UCSD-AML1 (cell line): ENCODE data around the gene VMAC.

ENCODE experiments used
- DNase-seq: peaks from one replicate; lab custom pipeline; 2025; ENCODE audit not compliant: unreplicated experiment; lab: John Stamatoyannopoulos, UW

The VMAC gene

DNA sequence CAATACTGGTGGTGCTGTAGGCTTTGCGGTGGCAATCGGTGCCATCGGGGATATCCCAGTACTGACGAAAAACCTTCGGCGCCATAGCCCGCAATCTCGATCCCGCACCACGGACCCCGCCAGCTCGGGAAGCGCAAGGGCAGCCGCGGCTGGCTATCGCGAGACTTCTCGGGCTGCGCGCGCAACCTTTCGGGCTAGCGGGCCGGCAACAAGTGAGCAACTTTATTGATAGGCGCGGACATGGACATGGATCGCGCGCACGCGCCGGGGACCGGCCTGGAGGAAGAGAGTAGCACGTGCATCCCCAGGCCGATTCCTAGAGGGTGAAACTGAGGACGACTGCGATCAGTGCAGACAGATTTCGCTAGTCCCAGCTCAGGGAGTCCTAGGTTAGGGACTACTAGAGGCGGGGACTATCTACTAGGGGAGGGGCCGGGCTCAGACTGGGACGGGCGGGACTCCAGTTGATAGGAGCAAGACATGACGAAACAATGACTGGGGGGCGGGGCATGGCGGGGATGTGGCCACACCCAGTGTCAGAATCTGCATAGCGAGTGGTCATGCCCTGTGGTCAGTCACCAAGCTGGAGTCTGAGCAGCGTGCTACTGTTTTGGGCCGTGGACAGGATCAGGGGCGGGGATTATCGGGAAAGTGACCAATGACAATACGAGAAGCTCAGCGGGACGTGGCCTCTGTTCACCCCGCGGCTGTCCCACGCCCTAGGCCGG lies 884 bp upstream of the VMAC start, which contains the start of gene NDUFA11:
Gene NDUFA11 (minus strand): TSS at position 167 of the 728 bp plus-strand sequence. CDS start 82 bp downstream, at position 85.
- peak; percentile 100 for DNase-seq

DNA sequence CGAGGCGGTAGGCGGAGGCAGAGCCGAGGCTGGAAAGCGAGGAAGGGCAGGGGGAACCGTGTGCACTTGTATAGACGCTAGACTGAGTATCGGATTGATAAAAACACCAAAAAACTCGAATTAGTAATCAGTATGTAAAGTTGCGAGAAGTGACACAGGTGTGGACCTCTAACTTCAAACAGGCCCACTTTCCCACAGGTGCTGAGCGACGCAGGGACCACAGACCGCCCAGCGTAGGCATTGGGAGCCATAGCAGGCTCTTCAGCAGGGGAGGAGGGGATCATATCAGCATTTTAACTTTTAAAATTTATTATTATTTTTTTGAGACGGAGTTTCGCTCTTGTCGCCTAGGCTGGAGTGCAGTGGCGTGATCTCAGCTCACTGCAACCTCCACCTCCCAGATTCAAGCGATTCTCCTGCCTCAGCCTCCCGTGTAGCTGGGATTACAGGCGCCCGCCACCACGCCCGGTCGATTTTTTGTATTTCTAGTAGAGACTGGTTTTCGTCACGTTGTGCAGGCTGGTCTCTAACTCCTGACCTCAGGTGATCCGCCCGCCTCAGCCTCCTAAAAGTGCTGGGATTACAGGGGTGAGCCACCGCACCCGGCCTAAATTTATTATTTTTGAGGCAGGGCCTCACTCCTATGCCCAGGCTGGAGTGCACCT lies 574 bp downstream of the VMAC start:
- DNase-seq = no peak

DNA sequence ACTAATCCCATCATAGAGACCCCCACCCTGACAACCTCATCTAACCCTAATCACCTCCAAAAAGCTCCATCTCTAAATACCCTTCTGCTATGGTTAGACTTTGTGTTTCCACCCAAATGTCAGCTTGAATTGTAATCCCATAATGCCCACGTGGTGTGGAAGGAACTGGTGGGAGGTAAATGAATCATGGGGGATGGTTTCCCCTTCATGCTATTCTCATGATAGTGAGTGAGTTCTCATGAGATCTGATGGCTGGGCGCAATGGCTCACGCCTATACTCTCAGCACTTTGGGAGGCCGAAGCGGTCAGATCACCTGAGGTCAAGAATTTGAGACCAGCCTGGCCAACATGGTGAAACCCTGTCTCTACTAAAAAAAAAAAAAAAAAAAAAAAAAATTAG lies 2.6 kb downstream of the VMAC start:
- DNase-seq = no peak

DNA sequence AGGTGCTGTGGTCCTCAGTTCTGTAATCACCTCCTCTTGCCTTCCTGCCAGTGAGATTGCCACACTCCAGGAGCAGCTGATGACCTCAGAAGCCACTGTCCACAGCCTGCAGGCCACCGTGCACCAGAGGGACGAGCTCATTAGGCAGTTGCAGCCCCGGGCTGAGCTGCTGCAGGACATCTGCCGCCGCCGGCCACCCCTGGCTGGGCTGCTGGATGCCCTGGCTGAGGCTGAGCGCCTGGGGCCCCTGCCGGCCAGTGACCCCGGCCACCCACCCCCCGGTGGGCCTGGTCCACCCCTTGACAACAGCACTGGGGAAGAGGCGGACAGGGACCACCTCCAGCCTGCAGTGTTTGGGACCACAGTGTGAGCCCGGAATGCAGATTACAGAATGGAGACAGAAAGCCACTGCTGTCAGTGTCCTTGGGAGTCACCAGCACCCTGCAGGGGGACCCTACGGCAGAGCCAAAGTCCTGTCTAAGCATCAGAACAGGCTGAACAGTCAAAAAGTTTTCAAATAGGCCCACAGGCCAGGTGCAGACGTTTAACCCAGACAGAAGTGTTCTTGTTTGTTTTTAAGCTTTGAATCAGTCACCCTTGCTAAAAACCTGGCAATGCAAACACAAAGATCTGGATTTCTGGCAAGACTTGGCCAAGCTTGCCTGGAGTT lies 4.2 kb downstream of the VMAC start:
- DNase-seq = no peak

DNA sequence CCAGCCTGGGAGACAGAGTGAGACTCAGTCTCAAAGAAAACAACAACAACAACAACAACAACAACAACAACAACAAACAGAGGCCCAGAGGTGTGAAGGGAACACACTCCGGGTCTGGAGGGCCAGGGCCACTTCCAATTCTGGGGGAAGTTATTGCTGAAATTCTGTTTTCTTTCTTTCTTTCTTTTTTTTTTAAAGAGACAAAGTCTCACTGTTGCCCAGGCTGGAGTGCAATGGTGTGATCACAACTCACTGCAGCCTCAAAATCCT lies 5.9 kb downstream of the VMAC start:
- no peak for DNase-seq

DNA sequence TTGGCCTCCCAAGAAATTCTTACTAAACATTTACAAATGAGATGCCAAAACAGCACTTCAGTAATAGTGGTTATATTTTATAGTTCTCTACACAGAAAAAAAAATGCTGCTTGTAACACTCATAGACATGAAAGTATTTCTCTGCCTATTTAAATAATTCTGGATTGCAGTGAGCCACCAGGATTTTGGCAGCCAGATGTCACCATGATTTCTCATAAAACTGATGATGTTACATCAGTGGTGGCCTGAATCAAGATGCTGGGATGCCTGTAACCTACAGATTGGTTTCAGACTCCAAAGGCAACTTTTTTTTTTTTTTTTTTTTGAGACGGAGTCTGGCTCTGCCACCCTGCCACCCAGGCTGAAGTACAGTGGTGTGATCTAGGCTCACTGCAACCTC lies 6.7 kb downstream of the VMAC start:
- no peak for DNase-seq

DNA sequence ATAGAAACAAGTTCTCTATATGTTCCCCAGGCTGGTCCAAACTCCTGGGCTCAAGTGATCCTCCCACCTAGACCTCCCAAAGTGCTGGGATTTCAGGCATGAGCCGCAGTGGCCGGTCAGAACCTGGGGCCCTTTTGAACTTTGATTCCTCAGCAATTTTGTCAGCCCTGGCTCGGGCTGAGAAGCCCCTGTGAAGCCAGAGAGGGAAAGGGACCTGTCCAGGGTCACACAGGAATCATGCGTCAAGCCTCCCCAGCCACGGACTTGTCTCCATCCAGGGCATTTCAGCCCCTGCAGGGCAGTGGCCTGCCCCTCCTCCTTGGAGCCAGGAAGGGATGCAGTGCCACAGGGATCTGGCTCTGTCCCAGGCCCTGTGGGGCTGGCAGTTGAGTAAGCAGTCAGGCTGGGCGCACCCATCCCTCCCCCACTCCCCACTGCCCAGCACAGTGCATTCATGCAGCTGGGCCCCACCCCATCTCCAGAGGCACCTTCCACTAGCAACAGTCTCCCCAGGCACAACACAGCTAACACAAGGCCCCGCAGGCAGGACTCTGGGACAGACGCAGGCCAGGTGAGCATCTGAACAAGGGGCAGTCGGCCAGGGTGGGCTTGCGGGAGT lies 9.2 kb downstream of the VMAC start, which contains the start of gene CAPS:
Gene CAPS (plus strand): TSS at position 516 of the 619 bp plus-strand sequence. CDS start 153 bp downstream, outside the sequence.
- no peak for DNase-seq

DNA sequence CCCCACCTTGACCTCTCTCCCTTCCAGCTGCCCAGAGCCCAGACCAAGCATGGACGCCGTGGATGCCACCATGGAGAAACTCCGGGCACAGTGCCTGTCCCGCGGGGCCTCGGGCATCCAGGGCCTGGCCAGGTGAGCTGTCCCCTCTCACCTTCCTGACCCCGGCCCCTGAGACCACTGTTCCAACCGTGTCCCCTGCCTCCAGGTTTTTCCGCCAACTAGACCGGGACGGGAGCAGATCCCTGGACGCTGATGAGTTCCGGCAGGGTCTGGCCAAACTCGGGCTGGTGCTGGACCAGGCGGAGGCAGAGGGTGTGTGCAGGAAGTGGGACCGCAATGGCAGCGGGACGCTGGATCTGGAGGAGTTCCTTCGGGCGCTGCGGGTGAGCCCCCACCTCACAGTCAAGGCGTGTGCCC lies 9.7 kb downstream of the VMAC start:
- DNase-seq = no peak

DNA sequence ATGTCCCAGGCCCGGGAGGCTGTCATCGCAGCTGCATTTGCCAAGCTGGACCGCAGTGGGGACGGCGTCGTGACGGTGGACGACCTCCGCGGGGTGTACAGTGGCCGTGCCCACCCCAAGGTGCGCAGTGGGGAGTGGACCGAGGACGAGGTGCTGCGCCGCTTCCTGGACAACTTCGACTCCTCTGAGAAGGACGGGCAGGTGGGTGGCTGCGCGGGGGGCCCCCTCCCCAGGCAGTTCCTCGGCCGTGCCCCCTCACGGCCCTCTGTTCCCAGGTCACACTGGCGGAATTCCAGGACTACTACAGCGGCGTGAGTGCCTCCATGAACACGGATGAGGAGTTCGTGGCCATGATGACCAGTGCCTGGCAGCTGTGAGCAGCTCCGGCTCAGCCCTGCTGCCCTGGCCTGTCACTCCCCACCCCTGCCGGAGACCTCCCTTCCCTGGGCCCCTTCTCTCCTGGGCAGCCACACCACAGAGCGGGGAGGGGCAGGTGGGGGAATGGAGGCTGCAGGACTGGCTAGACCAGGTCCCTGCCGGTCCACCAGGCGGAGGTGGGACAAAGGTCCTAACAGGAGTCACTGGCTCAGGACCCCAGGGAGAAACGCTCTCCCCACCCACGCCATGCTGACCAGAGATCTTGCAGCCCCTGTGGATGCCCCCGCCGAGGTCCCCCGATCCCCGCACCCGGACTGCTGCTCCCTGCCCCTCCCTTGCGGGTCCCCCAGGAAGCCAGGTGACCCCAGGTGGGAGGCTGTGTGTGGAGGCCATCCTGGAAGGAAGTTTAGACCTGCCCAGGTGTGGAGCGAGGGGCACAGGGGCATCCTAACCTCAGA lies 10.5 kb downstream of the VMAC start:
- no peak for DNase-seq

DNA sequence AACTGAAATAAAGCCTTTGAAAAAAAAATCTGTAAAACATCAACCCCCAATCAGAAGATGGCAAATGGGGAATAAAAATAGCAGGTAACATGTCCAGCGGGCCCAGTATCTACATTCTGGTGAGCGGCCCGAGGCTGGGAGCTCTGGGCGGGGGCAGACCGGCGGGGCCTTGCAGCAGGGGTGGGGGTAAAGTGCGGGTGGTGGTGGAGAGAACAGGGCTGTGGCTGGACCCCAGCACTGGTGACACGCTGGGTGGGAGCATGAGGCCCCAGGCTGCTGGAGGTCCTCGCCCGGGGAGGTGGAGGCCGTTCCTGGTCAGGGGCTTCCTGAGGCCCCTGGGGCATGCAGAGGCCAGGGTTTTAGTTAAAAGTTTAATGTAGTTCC lies 11.1 kb downstream of the VMAC start:
- DNase-seq = no peak

DNA sequence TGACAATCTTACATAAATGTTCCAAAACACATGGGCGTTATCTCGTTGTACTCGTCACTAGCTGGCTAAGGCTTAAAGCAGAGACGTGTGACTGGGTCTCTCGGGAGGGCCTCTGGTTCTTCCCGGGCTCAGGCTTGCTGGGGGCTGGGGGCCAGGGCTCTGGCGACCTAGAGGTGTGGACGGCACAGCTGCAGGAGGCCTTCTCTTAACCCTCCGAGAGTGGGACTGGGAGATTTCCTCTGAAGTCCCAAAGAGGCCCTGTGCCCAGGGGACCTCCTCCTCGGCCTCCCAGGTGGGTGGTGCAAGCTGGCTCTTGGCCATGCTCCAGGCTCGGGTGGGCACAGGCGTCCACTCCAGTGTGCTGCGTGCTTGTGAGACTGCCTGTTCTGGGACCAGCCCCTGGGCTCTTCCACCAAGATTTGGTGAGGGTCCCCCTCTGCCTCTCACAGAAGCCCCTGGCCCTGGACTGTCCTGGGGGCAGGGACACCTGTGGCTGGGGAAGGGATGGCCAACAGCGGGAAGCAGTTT lies 11.6 kb downstream of the VMAC start:
- DNase-seq = no peak

DNA sequence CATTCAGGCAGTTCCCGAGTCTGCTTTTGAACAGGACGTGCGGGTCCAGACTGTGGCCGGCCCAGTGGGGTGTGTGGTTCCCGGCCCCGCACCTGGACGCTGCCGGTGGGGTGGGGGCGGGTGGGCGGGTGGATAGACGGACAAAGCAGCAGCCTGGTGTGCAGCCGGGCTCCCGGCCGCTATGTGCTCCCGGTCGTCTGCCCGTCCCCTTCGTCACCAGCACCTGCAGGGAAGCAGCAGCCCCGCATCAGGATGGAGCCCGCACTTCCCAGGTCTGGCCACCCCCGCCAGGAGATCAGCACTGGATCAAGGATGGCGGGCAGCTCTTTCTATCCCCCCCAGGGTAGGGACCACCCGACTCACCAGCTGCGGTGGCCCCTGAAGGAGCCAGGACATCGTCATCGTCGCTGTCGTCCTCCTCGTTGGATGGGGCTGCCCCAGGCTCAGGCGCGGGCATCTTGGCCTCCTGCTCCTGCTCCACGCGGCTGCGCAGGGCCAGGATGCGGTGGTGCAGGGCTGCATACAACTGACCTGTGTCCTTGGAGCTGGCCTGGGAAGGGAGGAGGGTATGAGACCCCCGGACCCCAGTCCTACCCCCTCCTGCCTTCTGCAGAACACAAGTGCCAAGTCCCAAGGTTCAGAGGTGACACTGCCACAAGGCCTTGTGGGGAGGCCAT lies 12.9 kb downstream of the VMAC start:
- no peak for DNase-seq

DNA sequence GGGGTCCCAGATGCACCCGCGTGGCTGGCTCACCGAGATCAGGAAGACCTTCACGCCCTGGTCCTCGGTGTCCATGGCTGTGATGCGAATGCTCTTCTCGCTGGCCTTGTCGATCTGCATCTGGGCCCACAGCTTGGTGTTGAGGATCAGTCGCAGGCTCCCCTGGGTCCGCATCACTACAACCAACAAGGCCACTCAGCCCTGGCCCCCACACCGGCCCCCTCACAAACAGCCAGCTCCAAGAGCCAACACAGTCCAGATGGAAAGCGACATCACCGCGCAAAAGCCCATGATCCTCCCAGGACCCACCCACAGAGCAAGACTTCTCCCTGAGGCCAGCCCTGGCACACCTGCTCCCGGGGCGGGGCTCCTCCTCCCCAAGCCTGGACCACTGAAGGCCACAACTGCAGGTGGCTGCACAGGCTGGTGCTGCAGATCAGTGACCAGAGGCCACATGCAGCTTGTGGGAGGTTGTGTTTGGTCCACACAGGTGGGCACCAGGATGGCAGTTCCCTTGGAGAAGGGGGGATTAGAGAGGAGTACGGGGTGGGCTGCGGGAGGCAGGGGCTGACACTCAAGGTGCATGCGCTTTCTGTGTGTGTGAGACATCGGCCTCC lies 13.9 kb downstream of the VMAC start:
- no peak for DNase-seq

DNA sequence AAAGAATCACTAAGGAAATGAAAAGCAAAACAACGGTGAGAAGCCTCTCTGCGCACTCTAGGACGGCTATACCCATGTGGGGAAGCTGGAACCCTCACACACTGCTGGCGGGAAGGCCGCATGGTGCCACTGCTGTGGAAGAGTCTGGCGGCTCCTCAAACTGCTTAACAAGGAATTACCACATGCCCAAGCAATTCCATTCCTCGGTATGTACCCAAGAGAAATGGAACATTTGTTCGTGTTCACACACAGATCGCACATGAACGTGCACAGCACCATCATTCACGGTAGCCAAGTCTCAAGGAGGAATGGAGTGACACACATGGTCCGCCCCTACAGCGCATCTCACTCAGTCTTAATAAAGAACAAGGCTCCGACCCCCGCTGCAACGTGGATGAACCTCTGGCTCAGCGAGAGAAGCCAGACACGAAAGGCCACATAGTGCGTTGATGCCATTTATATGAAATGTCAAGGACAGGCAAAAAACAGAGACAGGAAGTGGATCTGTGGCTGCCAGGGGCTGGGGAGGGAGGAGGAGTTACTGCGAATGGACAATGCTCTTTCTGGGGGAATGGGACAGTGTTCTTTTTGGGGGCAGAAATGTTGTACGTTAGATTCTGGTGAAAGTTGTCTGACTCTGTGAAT lies 17.0 kb downstream of the VMAC start:
- DNase-seq = no peak

DNA sequence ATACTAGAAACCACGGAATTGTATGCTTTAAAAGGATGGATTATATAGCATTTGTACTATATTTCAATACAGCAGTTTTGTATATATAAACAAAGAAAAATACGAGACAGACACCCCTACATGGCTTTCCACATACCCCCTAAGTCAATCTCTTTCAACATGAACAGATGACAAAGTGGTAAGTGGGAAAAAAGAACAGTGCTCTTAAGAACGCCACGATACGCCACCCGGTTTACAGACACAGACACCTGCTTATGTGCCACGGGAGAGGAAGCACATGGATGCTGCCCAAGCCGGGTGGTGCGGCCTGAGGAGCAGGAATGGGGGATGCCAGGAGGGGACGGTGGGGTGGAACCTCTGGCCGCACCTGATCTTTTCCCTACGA lies 17.5 kb downstream of the VMAC start:
- DNase-seq = no peak

DNA sequence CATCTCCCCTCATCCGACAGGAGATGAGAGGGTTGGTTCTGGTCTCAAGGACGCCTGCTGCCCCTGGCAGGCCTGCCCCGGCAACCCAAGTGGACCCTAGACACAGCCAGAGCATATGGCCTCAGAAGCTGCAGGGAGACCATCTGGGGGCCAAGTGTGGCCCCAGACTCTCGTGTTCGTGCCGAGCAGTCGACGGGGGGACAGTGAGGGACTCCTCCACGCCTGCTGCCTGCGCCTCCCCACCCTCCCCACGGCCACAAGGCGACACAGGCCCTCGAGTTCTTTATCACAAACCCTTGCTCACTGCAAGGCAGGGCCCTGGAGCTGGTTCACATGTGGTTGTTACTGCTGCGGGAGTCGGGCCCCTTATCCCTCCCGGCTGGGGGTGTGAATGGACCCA lies 18.7 kb downstream of the VMAC start:
- DNase-seq = no peak

DNA sequence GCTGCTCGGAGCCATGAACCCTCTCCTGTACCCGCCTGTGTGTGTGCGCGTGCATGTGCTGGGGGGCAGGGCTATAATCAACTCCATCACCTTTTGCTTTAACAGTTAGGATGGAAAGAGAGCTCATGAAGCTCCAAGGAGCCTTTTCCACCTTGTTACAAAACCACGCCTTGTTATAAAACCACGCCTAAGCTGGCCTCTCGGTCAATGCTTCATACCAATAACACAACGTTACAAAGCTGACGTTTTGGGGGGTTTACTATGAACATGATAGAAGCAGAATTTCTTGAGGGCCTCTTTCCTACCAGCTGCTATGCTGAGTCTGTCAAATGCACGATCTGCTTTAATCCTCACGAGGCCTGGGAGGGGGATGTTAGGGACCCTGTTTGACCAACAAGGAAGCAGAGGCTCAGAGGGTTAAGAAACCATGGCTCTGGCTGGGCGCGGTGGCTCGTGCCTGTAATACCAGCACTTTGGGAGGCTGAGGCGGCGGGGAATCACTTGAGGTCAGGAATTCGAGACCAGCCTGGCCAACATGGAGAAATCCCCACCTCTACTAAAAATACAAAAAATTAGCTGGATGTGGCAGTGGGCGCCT lies 21.3 kb downstream of the VMAC start:
- no peak for DNase-seq

DNA sequence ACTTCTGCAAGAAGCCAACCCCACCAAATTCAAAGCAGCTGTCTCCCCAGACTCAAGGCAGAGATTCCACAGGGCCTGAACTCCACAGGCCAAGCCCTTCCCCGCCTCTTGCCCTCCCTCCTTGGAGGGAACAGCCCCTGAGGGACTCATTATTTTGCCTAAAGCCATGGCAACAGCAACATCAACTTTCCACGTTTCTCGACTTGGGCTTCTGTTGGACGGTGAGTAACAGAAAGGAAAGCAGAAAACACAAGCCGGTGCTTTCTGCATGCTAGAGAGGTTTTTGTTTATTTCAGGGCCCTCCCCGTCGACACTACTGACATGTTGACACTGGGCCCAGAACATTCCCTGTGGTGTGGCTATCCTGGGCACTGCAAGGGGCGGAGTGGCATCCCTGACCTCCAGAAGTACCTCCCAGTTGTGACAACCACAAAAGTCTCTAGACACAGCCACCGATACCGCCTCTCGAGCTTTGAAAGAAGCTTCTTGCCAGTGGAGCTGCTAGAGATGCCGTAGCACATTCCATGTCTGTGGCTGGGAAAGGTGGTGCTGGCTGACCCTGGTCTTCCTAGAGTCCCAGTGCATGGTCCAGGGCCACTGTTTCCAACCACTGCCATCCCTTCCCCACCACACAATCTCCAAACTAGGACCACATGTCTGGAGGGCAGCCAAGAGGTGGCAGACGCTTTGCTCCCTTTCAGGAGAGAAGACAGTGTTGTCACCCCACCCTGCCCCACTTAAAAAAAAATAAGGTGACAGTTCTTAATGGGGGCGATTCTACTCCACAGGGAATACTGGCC lies 22.2 kb downstream of the VMAC start:
- DNase-seq = no peak
